Measurements from ENCODE around the gene MYH16.

DNA sequence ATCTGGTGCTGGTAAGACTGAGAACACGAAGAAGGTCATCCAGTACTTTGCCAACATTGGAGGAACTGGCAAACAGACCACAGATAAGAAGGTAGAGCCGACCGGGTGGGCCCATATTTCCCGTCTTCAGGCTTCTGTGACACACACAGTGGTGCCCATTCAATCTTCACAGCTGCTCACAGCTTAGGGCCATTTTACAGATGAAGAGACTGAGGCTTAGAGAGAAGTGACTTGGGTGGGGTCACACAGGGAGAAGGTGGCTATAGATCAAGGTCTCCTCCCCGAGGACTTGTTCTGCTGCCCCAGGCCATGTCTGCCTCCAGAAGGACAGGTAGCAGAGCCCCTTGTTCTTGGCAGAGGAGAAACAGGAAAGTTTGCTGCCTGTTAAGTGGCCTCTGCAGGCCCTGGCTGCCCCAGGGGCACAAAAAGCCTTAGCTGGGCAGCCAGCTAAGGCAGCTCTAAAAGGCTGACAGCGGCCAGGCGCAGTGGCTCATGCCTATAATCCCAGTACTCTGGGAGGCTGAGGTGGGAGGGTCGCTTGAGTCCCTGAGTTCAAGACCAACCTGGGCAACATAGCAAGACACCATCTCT is 22.6 kb upstream of the MYH16 start:
- TF ChIP-seq, protein P1, sequence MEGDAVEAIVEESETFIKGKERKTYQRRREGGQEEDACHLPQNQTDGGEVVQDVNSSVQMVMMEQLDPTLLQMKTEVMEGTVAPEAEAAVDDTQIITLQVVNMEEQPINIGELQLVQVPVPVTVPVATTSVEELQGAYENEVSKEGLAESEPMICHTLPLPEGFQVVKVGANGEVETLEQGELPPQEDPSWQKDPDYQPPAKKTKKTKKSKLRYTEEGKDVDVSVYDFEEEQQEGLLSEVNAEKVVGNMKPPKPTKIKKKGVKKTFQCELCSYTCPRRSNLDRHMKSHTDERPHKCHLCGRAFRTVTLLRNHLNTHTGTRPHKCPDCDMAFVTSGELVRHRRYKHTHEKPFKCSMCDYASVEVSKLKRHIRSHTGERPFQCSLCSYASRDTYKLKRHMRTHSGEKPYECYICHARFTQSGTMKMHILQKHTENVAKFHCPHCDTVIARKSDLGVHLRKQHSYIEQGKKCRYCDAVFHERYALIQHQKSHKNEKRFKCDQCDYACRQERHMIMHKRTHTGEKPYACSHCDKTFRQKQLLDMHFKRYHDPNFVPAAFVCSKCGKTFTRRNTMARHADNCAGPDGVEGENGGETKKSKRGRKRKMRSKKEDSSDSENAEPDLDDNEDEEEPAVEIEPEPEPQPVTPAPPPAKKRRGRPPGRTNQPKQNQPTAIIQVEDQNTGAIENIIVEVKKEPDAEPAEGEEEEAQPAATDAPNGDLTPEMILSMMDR (conservative IDR thresholded peaks at IDR 0.05 in 1 of 2, IDR thresholded peaks at IDR 0.05 in 1 of 2; ENCODE audit: low read depth in 1 of 2, low read length in 2 of 2): no peak
- TF ChIP-seq EZH2 (IDR thresholded peaks at IDR 0.05; ENCODE audit: low read length, missing control alignments): no peak

All from fibroblast of lung (primary cell).